K562 (cell line): ENCODE results near the gene NMT2. TPM values are rescaled to one million over a fixed set of nuclear protein-coding genes. Genes with fewer than 3 reads are reported as not detected.
A peak's percentile ranks its signal among the peaks of the same experiment; 100 is the strongest.

Experiments used
- MAFG ChIP-seq: fragments of 450-650 bp; conservative IDR thresholded peaks from 2 replicates; pipeline ENCODE4 v1.6.1; 2016; ENCODE audit warnings: missing genetic modification characterization, missing compliant biosample characterization
- NELFE ChIP-seq: IDR thresholded peaks from 2 replicates; pipeline ENCODE4 v1.6.1; 2011; ENCODE audit warnings: mild to moderate bottlenecking; ENCODE audit not compliant: insufficient read depth, insufficient read length
- NFXL1 ChIP-seq: fragments of 450-650 bp; formaldehyde crosslinking; IDR thresholded peaks from 2 replicates; pipeline ENCODE4 v1.4.0; 2021; ENCODE audit warnings: mild to moderate bottlenecking
- NONO ChIP-seq, 2 experiments: fragments of 200-400 bp in 1 of 2; fragments of 450-650 bp in 1 of 2; formaldehyde crosslinking in 1 of 2; IDR thresholded peaks; 2 replicates each; pipeline ENCODE4 v1.6.1; 2017; ENCODE audit warnings: low read depth in 2 of 2, mild to moderate bottlenecking in 2 of 2, moderate library complexity in 2 of 2, low read length in 1 of 2
- NR2F6 ChIP-seq: fragments of 450-650 bp; formaldehyde crosslinking; IDR thresholded peaks from 2 replicates; pipeline ENCODE4 v1.4.0; 2020; ENCODE audit warnings: mild to moderate bottlenecking
- NR4A1 ChIP-seq, 2 experiments: fragments of 250-450 bp in 1 of 2; fragments of 450-650 bp in 1 of 2; sonication (Bioruptor Pico) in 1 of 2; IDR thresholded peaks; 2 replicates each; pipeline versions ENCODE4 v1.4.0 to v1.6.1; 2016 to 2020; ENCODE audit warnings: mild to moderate bottlenecking in 2 of 2, missing compliant biosample characterization in 1 of 2, missing genetic modification characterization in 1 of 2, moderate library complexity in 1 of 2
- POLR2AphosphoS5 ChIP-seq: IDR thresholded peaks from 2 replicates; pipeline ENCODE4 v1.6.1; 2011; ENCODE audit warnings: mild to moderate bottlenecking, low read depth, low read length, moderate library complexity; ENCODE audit not compliant: control insufficient read depth, insufficient read depth
- TBL1XR1 ChIP-seq, 2 experiments: IDR thresholded peaks; 2 replicates each; pipeline ENCODE4 v1.6.1; 2012; ENCODE audit warnings: improper control_type of control experiment in 2 of 2, low read length in 2 of 2, mild to moderate bottlenecking in 1 of 2
- XRCC5 ChIP-seq: fragments of 200-400 bp; formaldehyde crosslinking; IDR thresholded peaks from 2 replicates; pipeline ENCODE4 v1.6.1; 2017; ENCODE audit warnings: low read depth, mild to moderate bottlenecking, low read length
- ZBED1 ChIP-seq: IDR thresholded peaks from 2 replicates; pipeline ENCODE4 v1.6.1; 2014
- ZNF551 ChIP-seq: fragments of 250-450 bp; sonication (Bioruptor Pico); IDR thresholded peaks from 2 replicates; pipeline ENCODE4 v1.5.0; 2021; ENCODE audit warnings: mild to moderate bottlenecking, moderate library complexity
- polyA plus RNA-seq, 8 experiments: library from polyadenylated mRNA; depleted of rRNA in 4 of 8; stranded (reverse) in 5 of 8; unstranded in 3 of 8; fragments of >200 nt; fragmentation: Nextera tagmentation in 2 of 8; fragmentation: Illumina TruSeq in 1 of 8; extraction: Ambion mirVana in 2 of 8; extraction: Trizol in 1 of 8; gene quantifications; 2 replicates each; pipeline versions ENCODE4 v1.2.1 to v1.2.3, GENCODE V29; 2011 to 2014; ENCODE audit warnings: inconsistent platforms in 1 of 8, missing spikeins in 1 of 8
- total RNA-seq, 7 experiments: library from RNA; depleted of rRNA in 6 of 7; stranded (reverse); fragments of >200 nt in 6 of 7; fragmentation: Illumina TruSeq in 2 of 7; extraction: Trizol in 2 of 7; gene quantifications; 2 replicates each; pipeline versions ENCODE4 v1.2.1 to v1.2.3, GENCODE V29; 2011 to 2021; ENCODE audit warnings: low replicate concordance in 1 of 7
- TF ChIP-seq, protein P1 (sequence below), 2 experiments: fragments of 450-650 bp; formaldehyde crosslinking in 1 of 2; IDR thresholded peaks; 2 replicates each; pipeline versions ENCODE4 v1.4.0 to v1.6.1; 2014 to 2020; ENCODE audit warnings: mild to moderate bottlenecking in 2 of 2, borderline replicate concordance in 1 of 2, low read depth in 1 of 2
- TF ChIP-seq, protein P2 (sequence below): IDR thresholded peaks from 2 replicates; pipeline ENCODE4 v1.6.1; 2011; ENCODE audit not compliant: insufficient read length; ENCODE audit errors: extremely low read depth
- TF ChIP-seq, protein P3 (sequence below), 2 experiments: fragments of 450-650 bp in 1 of 2; IDR thresholded peaks; 2 replicates each; pipeline ENCODE4 v1.6.1; 2011 to 2017; ENCODE audit warnings: low read depth in 2 of 2, antibody characterized with exemption in 1 of 2, borderline replicate concordance in 1 of 2, low read length in 1 of 2, mild to moderate bottlenecking in 1 of 2, mixed read lengths in 1 of 2; ENCODE audit not compliant: control insufficient read depth in 1 of 2

Gene NMT2
- total and polyA plus RNA-seq, 9 of the 15 experiments (the other 6 are each of a cell fraction or from before 2014, with no cell fraction given) = 5.2 to 15.9 (median 10.8) TPM

DNA sequence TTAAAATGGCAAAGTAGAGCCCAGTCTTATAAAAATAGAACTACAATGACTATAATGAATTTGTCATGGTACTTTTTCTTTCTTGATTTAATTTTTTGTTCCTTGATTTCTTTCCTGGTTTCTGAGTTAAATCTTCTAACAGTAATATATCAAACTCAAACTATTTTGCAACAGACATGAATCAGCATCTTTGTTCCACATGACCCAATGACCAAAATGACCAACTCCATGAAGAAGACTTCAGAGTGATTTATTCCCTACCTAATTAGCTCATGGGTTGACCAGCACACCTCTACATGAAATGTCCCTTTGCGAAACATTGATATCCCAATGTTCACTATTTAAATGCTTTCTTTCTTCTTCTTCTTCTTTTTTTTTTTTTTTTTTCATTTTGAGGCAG lies 30.9 kb downstream of the NMT2 start (continued):
- TF ChIP-seq, protein P1, sequence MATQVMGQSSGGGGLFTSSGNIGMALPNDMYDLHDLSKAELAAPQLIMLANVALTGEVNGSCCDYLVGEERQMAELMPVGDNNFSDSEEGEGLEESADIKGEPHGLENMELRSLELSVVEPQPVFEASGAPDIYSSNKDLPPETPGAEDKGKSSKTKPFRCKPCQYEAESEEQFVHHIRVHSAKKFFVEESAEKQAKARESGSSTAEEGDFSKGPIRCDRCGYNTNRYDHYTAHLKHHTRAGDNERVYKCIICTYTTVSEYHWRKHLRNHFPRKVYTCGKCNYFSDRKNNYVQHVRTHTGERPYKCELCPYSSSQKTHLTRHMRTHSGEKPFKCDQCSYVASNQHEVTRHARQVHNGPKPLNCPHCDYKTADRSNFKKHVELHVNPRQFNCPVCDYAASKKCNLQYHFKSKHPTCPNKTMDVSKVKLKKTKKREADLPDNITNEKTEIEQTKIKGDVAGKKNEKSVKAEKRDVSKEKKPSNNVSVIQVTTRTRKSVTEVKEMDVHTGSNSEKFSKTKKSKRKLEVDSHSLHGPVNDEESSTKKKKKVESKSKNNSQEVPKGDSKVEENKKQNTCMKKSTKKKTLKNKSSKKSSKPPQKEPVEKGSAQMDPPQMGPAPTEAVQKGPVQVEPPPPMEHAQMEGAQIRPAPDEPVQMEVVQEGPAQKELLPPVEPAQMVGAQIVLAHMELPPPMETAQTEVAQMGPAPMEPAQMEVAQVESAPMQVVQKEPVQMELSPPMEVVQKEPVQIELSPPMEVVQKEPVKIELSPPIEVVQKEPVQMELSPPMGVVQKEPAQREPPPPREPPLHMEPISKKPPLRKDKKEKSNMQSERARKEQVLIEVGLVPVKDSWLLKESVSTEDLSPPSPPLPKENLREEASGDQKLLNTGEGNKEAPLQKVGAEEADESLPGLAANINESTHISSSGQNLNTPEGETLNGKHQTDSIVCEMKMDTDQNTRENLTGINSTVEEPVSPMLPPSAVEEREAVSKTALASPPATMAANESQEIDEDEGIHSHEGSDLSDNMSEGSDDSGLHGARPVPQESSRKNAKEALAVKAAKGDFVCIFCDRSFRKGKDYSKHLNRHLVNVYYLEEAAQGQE (IDR thresholded peaks at IDR 0.05; ENCODE audit: borderline replicate concordance) = no peak
- TF ChIP-seq, protein P1 (CRISPR knock-in tag; IDR thresholded peaks at IDR 0.05; ENCODE audit: low read depth) = no peak
- TF ChIP-seq XRCC5 (no peak), ZNF551 (CRISPR knock-in tag) (no peak), ZBED1 (no peak), POLR2AphosphoS5 (no peak), MAFG (peak; percentile 87), NR4A1 (CRISPR knock-in tag; IDR thresholded peaks at IDR 0.05) (no peak), NR4A1 (tag; IDR thresholded peaks at IDR 0.05) (no peak), NR2F6 (CRISPR knock-in tag) (no peak), NFXL1 (CRISPR knock-in tag) (no peak), NONO (IDR thresholded peaks at IDR 0.05; ENCODE audit: low read depth in 2 of 2, low read length in 1 of 2) (no peak), NELFE (no peak), TBL1XR1 (IDR thresholded peaks at IDR 0.05; ENCODE audit: low read length in 2 of 2) (no peak)
- TF ChIP-seq, protein P2, sequence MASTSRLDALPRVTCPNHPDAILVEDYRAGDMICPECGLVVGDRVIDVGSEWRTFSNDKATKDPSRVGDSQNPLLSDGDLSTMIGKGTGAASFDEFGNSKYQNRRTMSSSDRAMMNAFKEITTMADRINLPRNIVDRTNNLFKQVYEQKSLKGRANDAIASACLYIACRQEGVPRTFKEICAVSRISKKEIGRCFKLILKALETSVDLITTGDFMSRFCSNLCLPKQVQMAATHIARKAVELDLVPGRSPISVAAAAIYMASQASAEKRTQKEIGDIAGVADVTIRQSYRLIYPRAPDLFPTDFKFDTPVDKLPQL = no peak
- TF ChIP-seq, protein P3, sequence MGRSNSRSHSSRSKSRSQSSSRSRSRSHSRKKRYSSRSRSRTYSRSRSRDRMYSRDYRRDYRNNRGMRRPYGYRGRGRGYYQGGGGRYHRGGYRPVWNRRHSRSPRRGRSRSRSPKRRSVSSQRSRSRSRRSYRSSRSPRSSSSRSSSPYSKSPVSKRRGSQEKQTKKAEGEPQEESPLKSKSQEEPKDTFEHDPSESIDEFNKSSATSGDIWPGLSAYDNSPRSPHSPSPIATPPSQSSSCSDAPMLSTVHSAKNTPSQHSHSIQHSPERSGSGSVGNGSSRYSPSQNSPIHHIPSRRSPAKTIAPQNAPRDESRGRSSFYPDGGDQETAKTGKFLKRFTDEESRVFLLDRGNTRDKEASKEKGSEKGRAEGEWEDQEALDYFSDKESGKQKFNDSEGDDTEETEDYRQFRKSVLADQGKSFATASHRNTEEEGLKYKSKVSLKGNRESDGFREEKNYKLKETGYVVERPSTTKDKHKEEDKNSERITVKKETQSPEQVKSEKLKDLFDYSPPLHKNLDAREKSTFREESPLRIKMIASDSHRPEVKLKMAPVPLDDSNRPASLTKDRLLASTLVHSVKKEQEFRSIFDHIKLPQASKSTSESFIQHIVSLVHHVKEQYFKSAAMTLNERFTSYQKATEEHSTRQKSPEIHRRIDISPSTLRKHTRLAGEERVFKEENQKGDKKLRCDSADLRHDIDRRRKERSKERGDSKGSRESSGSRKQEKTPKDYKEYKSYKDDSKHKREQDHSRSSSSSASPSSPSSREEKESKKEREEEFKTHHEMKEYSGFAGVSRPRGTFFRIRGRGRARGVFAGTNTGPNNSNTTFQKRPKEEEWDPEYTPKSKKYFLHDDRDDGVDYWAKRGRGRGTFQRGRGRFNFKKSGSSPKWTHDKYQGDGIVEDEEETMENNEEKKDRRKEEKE (IDR thresholded peaks at IDR 0.05; ENCODE audit: borderline replicate concordance in 1 of 2, control insufficient read depth in 1 of 2, low read depth in 2 of 2, low read length in 1 of 2) = no peak
